ENCODE data around the gene RLN2.

Gene RLN2

GRCh38 chr9:5265939-5266338, 38.6 kb downstream of the RLN2 start:
- H3K27me3 ChIP-seq (ENCODE audit: insufficient read depth, low read length): no peaks in the 10 kb centered on the region
- H3K27ac ChIP-seq (ENCODE audit: low read depth, low read length): no peak overlapping the region
- H3K4me3 ChIP-seq (ENCODE audit: low read depth, low read length): no peak overlapping the region
- no peak overlapping the region for H2AFZ ChIP-seq (ENCODE audit: low read length, unreplicated experiment)
- peaks cover 17% of the 10 kb centered on the region for H3K4me1 ChIP-seq (ENCODE audit: control insufficient read depth, insufficient read depth, low read length, unreplicated experiment)
- H3K36me3 ChIP-seq (ENCODE audit: insufficient read depth, low read length): no peaks in the 10 kb centered on the region
- no peaks in the 10 kb centered on the region for H3K79me2 ChIP-seq (ENCODE audit: control insufficient read depth, insufficient read depth, low read length, unreplicated experiment)

- no peaks in the 10 kb centered on the region for H3K79me2 ChIP-seq (ENCODE audit: control insufficient read depth, insufficient read depth, low read length, unreplicated experiment)
- no peaks in the 10 kb centered on the region for H3K36me3 ChIP-seq (ENCODE audit: insufficient read depth, low read length)
- no peaks in the 10 kb centered on the region for H3K27me3 ChIP-seq (ENCODE audit: insufficient read depth, low read length)
- H2AFZ ChIP-seq (ENCODE audit: low read length, unreplicated experiment): no peak overlapping the region
- H3K4me3 ChIP-seq (ENCODE audit: low read depth, low read length): no peak overlapping the region
- peaks cover 11% of the 10 kb centered on the region for H3K4me1 ChIP-seq (ENCODE audit: control insufficient read depth, insufficient read depth, low read length, unreplicated experiment)
- H3K27ac ChIP-seq (ENCODE audit: low read depth, low read length): no peak overlapping the region
Measured at GRCh38 chr9:5264219-5264595, 40.3 kb downstream of the RLN2 start.

GRCh38 chr9:5263351-5264218, 40.9 kb downstream of the RLN2 start:
- Histone ChIP-seq H3K36me3 (ENCODE audit: insufficient read depth, low read length) (no peaks in the 10 kb centered on the region), H3K79me2 (ENCODE audit: control insufficient read depth, insufficient read depth, low read length, unreplicated experiment) (no peaks in the 10 kb centered on the region), H2AFZ (ENCODE audit: low read length, unreplicated experiment) (no peak overlapping the region), H3K4me3 (ENCODE audit: low read depth, low read length) (no peak overlapping the region), H3K4me1 (ENCODE audit: control insufficient read depth, insufficient read depth, low read length, unreplicated experiment) (peaks cover 5% of the 10 kb centered on the region), H3K27ac (ENCODE audit: low read depth, low read length) (no peak overlapping the region), H3K27me3 (ENCODE audit: insufficient read depth, low read length) (no peaks in the 10 kb centered on the region)

All from ACC112 (cell line).